ENCODE measurements around the gene GRIPAP1.

GRCh38 chrX:48924270-48924669 is 77.8 kb downstream of the GRIPAP1 start:
- TF ChIP-seq CTCF (IDR thresholded peaks at IDR 0.05), result no peak
- no peak for TF ChIP-seq POLR2A (IDR thresholded peaks at IDR 0.05)
- no peak for TF ChIP-seq EP300 (IDR thresholded peaks at IDR 0.05)
